ENCODE results near the gene TRAPPC12.

TRAPPC12 gene

GRCh38 chr2:3469486-3469885, 90.0 kb downstream of the TRAPPC12 start:
- no peak for DNase-seq (ENCODE audit: low spot score)

- DNase-seq (ENCODE audit: low spot score) = peak; percentile 91
Measured at GRCh38 chr2:3470166-3470651, 90.7 kb downstream of the TRAPPC12 start.

GRCh38 chr2:3470856-3471737, 91.6 kb downstream of the TRAPPC12 start:
- no peak for DNase-seq (ENCODE audit: low spot score)

DNA sequence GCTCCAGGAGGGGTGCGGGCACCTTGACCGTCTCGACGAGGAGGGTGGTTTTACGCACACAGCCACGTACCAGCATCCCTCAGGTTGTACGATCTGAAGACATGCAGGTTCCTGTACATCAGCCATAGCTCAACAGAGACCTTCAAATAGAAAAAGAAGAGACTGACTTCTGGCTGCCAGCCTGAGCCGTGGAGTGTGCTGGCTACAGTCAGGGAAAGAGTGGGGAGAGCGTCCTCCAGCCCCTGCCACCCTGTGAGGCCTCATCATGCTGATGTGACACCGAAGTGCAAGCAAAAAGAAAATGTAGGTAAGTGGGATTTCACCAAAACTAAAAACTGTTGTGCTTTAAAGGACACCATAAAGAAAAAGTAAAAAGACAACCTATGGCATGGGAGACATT, 92.8 kb downstream of the TRAPPC12 start:
- no peak for DNase-seq (ENCODE audit: low spot score)

GRCh38 chr2:3472966-3473365, 93.5 kb downstream of the TRAPPC12 start:
- DNase-seq (ENCODE audit: low spot score) = no peak

DNA sequence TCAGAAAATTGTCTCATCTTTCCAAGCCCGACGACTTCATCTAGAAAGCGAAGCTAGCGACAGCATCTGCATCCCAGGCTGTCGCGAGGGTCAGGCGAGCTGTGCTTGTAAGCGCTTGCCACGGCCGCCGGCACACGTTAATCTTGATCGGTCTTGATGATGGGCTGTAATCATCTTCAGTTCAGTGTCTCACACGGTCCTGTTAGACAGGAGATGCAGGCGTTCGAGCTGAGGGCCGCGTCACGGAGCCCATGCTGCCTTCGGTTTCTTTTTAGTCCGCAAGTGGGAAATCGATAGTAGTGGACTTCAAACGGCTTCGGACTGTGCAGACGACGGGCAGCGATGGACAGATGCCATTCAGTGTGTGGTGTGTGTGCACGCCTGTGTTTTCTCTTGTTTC, 96.3 kb downstream of the TRAPPC12 start:
- DNase-seq (ENCODE audit: low spot score) = no peak

DNA sequence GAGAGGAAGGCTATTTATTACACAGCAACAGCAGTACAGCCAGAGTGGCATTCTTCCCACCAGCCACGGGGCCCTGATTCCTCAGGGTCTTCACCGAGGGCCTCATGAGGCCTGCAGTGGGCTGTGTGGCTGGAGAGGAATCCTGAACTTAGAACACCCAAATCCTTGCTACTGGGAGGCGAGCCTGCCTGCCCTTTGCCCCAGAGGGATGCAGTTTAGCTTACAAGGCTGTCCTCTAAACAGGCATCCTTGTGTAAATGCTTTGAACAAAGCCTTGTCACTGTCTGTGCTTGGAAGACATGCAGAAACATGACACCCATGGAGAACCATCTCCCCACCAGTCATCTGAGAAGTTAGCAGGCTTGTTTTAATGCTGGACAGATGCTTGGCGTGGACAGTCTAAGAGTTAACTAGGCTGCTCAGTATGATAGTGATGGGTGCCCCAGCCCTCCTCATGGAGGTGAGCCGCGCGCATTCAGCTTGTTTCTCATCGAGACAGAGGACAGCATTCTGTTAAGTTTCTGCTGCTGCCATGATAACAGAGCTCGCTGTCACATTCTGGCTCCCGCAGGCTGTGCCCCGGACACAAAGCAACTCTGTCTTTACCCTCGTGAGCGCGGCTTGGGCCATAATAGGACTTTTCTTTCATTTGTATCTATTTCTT, 97.0 kb downstream of the TRAPPC12 start:
- no peak for DNase-seq (ENCODE audit: low spot score)

DNA sequence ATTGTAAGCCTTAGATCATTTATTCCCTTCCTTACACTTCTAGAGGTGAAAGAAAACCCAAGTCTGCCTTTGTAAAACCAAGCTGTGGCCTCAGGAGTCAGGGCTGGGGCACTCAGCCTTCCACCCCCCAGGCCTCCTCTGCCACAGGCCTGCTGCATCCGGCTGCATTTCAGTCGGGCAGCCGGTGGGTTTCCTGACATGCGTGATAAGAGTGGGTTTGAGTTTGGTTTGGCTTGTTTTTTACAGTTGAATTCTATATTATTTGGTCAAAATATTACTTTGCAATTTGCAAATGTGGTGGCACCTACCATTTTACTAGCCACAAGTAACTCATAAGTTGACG, 97.5 kb downstream of the TRAPPC12 start:
- DNase-seq (ENCODE audit: low spot score) = no peak

DNA sequence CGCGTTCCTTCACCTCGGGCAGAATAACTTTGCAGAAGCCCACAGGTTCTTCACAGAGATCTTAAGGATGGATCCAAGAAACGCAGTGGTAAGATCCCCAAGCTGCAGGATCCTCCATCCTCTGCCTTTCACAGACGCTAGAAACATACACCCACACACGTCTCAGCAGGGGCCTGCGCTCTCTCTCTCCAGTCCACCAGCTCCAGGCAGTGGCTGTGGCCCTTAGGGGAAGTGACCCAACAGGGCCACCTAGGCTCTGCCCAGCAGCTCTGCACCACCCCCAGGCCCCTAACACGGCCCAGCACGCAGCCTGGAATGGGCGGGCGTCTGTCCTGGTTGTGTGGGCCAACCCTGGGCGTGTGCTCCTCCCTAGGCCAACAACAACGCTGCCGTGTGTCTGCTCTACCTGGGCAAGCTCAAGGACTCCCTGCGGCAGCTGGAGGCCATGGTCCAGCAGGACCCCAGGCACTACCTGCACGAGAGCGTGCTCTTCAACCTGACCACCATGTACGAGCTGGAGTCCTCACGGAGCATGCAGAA, 99.4 kb downstream of the TRAPPC12 start:
- DNase-seq (ENCODE audit: low spot score) = no peak

DNA sequence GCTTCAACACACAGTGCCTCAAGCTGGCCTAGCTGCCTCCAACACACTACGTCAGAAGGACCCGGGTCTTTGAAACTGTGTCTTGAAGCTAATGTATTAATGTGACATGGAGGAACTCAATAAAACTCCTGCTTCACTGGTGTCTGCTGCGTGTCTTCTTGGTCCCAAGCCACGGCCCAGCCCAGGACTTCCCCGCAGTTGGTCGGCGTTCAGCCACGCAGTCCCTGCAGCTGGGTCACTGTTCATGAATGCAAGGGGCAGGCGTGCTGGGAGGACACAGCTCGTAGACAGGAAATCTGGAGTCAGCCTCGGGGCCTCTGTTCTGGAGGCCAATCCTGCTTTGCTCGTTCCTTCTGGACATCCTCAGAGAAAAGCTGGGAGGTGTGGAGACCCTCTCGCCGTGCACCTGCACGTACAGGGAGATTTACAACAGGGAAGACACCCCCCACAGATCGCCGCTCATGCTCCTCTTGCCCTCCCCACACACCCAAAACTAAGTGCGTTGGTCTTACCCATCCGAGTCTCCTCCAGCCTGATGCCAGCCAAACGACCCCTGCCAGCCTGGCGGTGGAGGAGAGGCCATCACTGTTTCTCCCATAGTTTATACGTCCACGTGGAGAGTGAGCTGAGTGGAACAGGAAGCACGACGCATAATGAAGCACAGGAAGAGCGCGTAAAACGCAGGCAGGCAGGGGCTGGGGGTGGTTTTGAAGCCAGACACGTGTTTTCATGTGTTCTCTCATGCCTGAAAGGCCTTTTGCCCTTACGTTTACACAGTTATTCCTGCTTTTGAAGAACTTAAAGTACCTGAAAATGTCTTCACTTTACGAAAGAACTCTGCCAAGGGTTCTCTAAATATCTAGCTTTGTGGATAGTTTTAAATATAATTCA, 100.2 kb downstream of the TRAPPC12 start:
- no peak for DNase-seq (ENCODE audit: low spot score)

- DNase-seq (ENCODE audit: low spot score) = no peak
Measured at GRCh38 chr2:3480352-3481010, 101.0 kb downstream of the TRAPPC12 start.

- no peak for DNase-seq (ENCODE audit: low spot score)
Measured at GRCh38 chr2:3481011-3481400, 101.5 kb downstream of the TRAPPC12 start.

DNA sequence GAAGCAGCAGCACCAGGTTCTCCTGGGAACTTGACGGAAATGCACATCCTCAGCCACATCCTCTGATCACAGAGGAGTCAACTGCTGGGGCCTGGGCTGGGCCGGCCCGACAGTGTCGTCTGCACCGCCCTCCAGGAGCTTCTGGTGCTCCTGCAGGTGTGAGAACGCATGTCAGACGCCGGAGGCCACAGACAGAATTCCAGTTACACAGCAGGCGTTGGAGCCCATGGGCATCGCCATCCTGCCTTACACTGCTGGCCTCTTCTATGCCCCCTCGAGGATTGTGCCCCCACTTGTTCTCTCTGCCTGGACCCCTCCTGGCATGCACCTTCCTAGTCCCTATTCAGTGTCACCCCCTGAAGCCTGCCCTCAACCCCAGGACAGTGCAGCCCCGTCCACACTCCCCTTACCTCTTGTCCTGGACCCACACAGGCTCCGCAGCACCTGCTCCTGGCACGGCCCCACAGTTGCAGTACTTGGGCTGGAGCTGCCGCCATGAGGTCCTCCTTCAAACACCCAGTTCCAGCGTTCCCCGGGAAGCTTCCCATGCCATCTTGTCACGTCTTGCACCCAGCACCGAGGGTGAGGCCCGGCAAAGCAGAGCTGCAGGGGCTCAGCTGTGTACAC, 102.4 kb downstream of the TRAPPC12 start:
- DNase-seq (ENCODE audit: low spot score) = no peak

DNA sequence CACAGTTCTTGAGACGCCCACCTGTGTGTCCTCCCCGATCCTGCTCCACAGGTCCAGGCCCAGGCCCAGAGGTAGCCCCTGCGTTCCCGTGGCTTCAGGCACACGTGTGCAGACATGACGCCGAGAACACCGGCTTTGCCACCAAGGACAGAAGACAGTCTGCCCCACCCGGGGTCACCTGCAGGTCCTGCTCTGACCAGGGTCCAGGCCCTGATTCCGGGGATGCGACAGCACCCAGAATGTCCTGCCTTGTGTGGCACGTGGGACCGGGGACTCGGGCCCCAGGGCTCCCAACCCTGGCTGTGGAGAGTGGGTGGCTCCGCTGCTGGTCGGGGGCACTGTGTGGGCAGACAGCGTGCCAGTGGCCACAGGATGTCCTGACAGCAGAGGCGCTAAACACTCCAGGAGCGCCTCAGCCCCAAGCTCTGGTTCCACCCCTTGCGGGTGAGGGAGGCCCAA, 102.9 kb downstream of the TRAPPC12 start:
- no peak for DNase-seq (ENCODE audit: low spot score)

DNA sequence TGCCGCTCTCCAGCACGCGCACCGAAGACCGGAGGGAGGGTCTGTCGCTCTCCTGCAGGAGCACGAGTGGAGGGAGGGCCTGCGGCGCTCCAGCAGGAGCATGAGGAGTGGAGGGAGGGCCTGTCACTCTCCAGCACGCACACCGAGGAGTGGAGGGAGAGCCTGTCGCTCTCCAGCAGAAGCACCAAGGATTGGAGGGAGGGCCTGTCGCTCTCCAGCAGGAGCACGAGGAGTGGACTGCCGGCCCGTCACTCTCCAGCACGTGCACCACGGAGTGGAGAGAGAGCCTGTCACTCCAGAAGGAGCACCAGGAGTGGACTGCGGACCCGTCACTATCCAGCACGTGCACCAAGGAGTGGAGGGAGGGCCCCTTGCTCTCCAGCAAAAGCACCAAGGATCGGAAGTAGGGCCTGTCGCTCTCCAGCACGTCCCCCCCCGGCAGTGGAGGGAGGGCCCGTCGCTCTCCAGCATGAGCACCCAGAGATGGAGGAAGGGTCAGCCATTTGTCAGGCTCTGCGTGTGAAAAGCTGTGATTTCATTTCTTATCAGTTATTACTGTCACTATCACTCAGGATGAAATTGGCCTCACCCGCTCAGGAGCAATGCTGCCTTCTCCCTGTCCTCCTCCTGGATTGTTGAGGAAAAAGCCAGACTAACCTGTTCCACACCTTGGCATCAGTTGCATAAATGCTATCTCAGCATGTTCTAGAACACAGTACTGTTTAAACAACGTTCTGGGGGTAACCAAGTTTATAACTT, 103.9 kb downstream of the TRAPPC12 start:
- peak; percentile 93 for DNase-seq (ENCODE audit: low spot score)

DNA sequence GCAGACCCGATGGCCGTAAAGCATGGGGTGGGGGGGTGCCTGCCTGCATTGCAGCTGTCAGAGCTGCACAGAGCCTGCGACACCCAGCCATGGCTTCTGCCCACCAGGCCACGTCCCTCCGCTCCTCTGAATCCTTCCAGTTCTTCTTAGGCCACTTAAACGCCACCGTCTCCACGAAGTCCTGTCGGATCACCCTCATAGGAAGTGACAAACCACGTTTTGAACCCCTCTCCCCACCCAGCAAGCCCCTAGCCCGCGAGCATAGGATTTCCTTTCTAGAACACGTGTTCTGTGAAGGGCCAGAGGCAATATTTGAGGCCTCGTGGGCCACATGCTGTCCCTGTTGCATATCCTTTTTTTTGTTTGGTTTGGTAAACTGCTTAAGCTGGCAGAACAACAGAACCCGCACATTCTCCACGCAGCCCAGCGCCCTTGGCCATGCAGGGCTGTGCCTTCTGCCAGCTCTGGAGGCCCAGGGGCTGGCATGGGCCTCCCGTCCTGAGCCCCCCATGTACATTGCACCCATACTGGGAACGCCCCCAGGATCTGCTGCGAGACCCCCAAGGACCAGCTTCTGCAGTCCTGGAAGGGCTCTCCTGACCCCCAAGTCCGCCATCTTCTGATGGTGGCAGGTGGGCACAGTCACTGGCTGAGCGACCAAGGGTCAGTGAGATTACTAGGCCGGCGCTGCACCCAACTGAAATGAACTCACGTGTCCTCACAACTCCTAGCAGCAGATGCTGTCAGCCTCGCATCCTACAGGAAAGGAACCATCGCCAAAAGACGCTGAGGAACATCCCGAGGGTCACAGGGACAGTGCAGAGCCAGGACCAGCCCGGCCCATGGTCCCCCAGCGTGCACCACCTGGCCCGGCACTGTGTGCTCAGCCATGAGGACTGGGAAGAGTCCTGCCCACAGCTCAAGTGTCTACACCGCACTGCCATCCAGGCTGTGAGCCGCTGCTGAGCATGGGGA, 104.8 kb downstream of the TRAPPC12 start:
- no peak for DNase-seq (ENCODE audit: low spot score)

GRCh38 chr2:3485166-3485565, 105.7 kb downstream of the TRAPPC12 start:
- no peak for DNase-seq (ENCODE audit: low spot score)

DNA sequence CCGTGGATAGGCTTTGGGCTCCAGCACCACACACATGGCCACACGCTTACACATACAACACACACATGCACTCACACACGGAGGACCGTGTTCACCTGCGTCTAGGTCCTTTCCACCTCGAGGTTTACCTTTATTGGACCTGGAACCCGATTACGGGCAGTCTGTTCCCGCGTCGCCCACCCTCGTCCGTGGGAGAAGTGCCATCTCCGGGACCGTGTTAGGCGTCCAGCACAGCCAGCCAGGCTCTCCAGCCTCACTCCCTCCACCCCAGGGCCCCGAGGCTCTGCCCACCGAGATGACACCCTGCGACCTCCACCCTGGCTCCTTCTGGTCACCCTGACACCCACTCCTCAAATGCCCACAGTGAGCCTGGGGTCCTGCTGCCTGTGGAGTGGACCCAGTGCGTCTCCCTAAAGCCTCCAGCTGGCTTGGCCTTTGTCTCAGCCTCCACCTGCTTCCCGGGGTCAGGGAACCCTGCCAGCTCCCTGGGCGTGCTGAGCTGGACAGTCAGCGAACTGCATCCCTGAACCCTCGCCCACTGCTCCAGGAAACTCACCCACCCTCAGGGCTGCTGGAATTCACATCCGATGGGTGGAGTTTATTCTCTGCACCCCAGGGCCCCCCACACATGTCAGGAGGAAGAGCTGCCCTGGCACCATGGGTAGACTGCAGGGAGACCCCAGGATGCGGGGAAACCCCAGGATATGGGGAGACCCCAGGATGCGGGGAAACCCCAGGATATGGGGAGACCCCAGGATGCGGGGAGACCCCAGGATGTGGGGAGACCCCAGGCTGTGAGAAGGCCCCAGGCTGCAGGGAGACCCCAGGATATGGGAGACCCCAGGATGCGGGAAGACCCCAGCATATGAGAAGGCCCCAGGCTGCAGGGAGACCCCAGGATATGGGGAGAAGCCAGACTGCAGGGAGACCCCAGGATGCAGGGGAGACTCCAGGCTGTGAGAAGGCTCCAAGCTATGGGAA, 106.8 kb downstream of the TRAPPC12 start:
- DNase-seq (ENCODE audit: low spot score) = no peak

Measured in AG08395 (cell line).